Measurements from ENCODE around the gene BNC2.

DNA sequence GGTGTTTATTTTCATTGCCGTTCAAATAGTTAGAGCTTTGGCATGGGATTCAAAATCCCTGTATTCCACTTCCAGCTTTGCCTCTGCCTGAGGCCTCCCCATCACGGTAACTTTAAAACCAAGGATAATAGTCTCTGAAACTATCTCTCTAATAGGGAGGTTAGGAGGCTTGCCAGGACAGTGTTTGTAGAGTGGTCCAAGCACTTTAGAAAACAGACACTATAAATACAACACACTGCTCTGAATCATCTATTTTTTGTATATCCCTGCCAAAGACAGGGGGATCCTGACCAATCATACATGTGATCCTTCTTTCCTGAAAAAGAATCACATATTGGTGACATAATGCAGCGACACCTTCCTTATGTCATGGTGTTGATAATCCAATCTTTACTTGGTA, 326.8 kb downstream of the BNC2 start:
- TF ChIP-seq, protein P1, sequence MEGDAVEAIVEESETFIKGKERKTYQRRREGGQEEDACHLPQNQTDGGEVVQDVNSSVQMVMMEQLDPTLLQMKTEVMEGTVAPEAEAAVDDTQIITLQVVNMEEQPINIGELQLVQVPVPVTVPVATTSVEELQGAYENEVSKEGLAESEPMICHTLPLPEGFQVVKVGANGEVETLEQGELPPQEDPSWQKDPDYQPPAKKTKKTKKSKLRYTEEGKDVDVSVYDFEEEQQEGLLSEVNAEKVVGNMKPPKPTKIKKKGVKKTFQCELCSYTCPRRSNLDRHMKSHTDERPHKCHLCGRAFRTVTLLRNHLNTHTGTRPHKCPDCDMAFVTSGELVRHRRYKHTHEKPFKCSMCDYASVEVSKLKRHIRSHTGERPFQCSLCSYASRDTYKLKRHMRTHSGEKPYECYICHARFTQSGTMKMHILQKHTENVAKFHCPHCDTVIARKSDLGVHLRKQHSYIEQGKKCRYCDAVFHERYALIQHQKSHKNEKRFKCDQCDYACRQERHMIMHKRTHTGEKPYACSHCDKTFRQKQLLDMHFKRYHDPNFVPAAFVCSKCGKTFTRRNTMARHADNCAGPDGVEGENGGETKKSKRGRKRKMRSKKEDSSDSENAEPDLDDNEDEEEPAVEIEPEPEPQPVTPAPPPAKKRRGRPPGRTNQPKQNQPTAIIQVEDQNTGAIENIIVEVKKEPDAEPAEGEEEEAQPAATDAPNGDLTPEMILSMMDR (IDR thresholded peaks at IDR 0.05; ENCODE audit: low read length) = no peak
- no peak for TF ChIP-seq EZH2 (optimal IDR thresholded peaks at IDR 0.05; ENCODE audit: low read depth, low read length)

Data from MM.1S (cell line).